Sigmoid colon (tissue), 7 donors: ENCODE measurements around the gene ZNF835. TPM values are rescaled to one million over a fixed set of nuclear protein-coding genes. Genes with fewer than 3 reads are reported as not detected.

Experiments
- DNase-seq: peaks from one replicate; pipeline ENCODE4 v3.0.0-alpha.2; 2019
- H3K27ac ChIP-seq, 4 donors: fragments of 200-600 bp; sonication (generic); one replicate each; pipeline ENCODE4 v1.5.1; 2016 to 2019; ENCODE audit warnings: mild to moderate bottlenecking in 1 of 4
- H3K27me3 ChIP-seq, 3 donors: fragments of 200-600 bp; sonication (generic); one replicate each; pipeline ENCODE4 v1.5.1; 2019; ENCODE audit warnings: mild to moderate bottlenecking in 1 of 3
- H3K36me3 ChIP-seq, 4 donors: fragments of 200-600 bp; sonication (generic); one replicate each; pipeline ENCODE4 v1.5.1; 2016 to 2019
- H3K4me1 ChIP-seq, 4 donors: fragments of 200-600 bp; sonication (generic); one replicate each; pipeline ENCODE4 v1.5.1; 2017 to 2019
- H3K4me3 ChIP-seq, 4 donors: fragments of 200-600 bp; sonication (generic); one replicate each; pipeline ENCODE4 v1.5.1; 2017 to 2019; ENCODE audit warnings: mild to moderate bottlenecking in 2 of 4, moderate library complexity in 1 of 4
- H3K9me3 ChIP-seq, 4 donors: fragments of 200-600 bp in 3 of 4; sonication (generic) in 3 of 4; one replicate each; pipeline versions ENCODE4 v1.5.1 to v1.6.1; 2013 to 2019
- EP300 ChIP-seq, 4 donors: sonication (generic); formaldehyde crosslinking; IDR thresholded peaks; one replicate each; pipeline ENCODE4 v1.6.1; 2017; ENCODE audit warnings: antibody characterized with exemption in 4 of 4
- POLR2A ChIP-seq, 2 donors: fragments of 450-650 bp; IDR thresholded peaks; one replicate each; pipeline ENCODE4 v1.6.1; 2016; ENCODE audit warnings: antibody characterized with exemption in 2 of 2, mild to moderate bottlenecking in 2 of 2, moderate library complexity in 2 of 2
- POLR2AphosphoS5 ChIP-seq, 4 donors: sonication (generic); formaldehyde crosslinking; IDR thresholded peaks; one replicate each; pipeline ENCODE4 v1.6.1; 2017; ENCODE audit warnings: antibody characterized with exemption in 4 of 4
- WGBS, 2 donors: extraction: QIAGEN DNeasy Blood & Tissue Kit; methylation state at CpG; one replicate each; pipeline ENCODE4 v1.1.7; 2013; 5-methylcytosine and 5-hydroxymethylcytosine counted together
- intact Hi-C: fragments of 100-400 bp; cut with DNase I; formaldehyde crosslinking; loops from one replicate; pipeline ENCODE4 v1.15.1; 2023
- polyA plus RNA-seq, 3 donors: library from polyadenylated mRNA; stranded (reverse); fragments of 200-250 nt; gene quantifications; one replicate each; pipeline ENCODE4 v1.2.3, GENCODE V29; 2013
- total RNA-seq, 4 donors: library from RNA; depleted of rRNA; stranded (reverse); fragments of >200 nt; gene quantifications; one replicate each; pipeline ENCODE4 v1.1.0, GENCODE V29; 2016
- TF ChIP-seq, protein P1 (sequence below), 4 experiments: fragments of 450-650 bp in 3 of 4; fragments of 200-600 bp in 1 of 4; IDR thresholded peaks; one replicate each; pipeline ENCODE4 v1.5.1; 2016 to 2019; ENCODE audit warnings: antibody characterized with exemption in 4 of 4, mild to moderate bottlenecking in 3 of 4, moderate library complexity in 2 of 4
- donor health status: healthy with polysubstance abuse.
- donor health status: Bipolar disorder and iron deficiency.
- donor health status: healthy.

The ZNF835 gene
- total and polyA plus RNA-seq, 7 donors, result under 0.01 to 14.3 (median 5.3) TPM; not detected in 1

DNA sequence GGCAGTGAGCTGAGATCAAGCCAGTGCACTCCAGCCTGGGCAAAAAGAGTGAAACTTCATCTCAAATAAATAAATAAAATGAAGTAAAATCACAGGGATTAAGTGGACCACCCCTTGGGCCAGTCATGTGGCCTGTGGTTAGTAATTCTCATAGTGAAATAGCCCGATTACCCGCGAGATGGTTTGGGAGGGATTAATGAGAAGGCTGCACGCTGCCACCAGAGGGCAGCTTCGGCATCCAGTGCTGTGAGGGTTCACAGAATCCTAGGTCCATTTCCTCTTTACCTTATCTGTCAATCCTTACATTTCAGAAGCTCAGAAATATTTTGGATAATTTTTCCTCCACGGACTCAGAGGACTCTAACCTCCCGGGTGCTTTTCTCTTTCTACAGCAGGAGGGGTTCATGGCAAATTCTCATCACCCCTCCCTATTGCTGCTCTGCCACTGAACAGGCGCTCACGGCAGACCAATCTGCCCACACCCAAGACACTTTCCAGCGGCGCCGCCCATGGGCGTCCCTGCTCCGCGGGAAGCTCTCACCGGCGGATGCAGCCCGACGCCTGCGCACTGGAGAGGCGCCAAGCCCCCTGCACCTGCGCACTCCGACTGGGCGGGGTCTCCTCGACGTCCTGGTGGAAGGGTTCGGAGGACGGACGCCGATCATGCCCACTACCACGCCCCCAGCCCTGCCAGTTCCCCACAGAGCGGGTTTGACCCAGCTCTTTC, 11.0 kb downstream of the ZNF835 start:
- Histone ChIP-seq H3K27ac (peak overlapping the region in 1 of 4 donors; percentile 10), H3K27me3 (no peaks in the 10 kb centered on the region), H3K9me3 (peaks cover 0 to 22% (median 0%) of the 10 kb centered on the region in 4 donors), H3K36me3 (peaks cover 8 to 30% (median 13%) of the 10 kb centered on the region in 4 donors), H3K4me3 (peak overlapping the region in 3 of 4 donors; percentile 11 to 31 (median 23)), H3K4me1 (peaks cover 0 to 8% (median 3%) of the 10 kb centered on the region in 4 donors)
- 27 to 56% methylated on average over 32 of the region's 32 CpGs for WGBS, 2 donors
- TF ChIP-seq EP300 (IDR thresholded peaks at IDR 0.05), result no peak
- TF ChIP-seq, protein P1, sequence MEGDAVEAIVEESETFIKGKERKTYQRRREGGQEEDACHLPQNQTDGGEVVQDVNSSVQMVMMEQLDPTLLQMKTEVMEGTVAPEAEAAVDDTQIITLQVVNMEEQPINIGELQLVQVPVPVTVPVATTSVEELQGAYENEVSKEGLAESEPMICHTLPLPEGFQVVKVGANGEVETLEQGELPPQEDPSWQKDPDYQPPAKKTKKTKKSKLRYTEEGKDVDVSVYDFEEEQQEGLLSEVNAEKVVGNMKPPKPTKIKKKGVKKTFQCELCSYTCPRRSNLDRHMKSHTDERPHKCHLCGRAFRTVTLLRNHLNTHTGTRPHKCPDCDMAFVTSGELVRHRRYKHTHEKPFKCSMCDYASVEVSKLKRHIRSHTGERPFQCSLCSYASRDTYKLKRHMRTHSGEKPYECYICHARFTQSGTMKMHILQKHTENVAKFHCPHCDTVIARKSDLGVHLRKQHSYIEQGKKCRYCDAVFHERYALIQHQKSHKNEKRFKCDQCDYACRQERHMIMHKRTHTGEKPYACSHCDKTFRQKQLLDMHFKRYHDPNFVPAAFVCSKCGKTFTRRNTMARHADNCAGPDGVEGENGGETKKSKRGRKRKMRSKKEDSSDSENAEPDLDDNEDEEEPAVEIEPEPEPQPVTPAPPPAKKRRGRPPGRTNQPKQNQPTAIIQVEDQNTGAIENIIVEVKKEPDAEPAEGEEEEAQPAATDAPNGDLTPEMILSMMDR (IDR thresholded peaks at IDR 0.05), result peak in 2 of 4 experiments; percentile 9 to 33
- no peak for DNase-seq
- intact Hi-C loops, result no loop called here

DNA sequence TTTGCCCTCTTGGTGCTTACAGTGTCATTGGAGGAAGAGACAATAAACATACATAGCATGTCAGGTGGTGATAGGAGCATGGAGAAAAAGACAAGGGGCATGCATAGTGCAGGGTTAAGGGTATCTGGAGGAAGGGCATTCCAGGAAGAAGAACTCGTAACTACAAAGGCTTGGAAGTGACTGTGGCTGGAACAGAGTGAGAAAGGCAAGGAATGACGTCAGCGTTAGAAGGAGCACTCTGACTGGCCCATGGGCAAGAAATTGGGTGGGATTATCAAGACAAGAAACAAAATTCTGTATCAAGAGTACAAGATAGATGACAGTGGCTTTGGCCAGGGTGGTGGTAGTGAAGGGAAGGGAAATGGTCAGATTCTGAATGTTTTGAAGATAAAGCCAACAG, 17.4 kb downstream of the ZNF835 start:
- H3K36me3 ChIP-seq, result no peaks in the 10 kb centered on the region
- no peaks in the 10 kb centered on the region for H3K27me3 ChIP-seq
- H3K4me1 ChIP-seq, result no peaks in the 10 kb centered on the region
- no peak overlapping the region for H3K27ac ChIP-seq
- intact Hi-C loops, result no loop called here
- TF ChIP-seq POLR2AphosphoS5 (IDR thresholded peaks at IDR 0.05) (no peak), EP300 (IDR thresholded peaks at IDR 0.05) (no peak), POLR2A (IDR thresholded peaks at IDR 0.05) (no peak)
- TF ChIP-seq, protein P1 (IDR thresholded peaks at IDR 0.05), result no peak
- H3K4me3 ChIP-seq, result no peak overlapping the region
- DNase-seq, result no peak
- 69 to 79% methylated on average over 3 of the region's 3 CpGs for WGBS, 2 donors
- peaks cover 0 to 8% (median 1%) of the 10 kb centered on the region in 4 donors for H3K9me3 ChIP-seq

DNA sequence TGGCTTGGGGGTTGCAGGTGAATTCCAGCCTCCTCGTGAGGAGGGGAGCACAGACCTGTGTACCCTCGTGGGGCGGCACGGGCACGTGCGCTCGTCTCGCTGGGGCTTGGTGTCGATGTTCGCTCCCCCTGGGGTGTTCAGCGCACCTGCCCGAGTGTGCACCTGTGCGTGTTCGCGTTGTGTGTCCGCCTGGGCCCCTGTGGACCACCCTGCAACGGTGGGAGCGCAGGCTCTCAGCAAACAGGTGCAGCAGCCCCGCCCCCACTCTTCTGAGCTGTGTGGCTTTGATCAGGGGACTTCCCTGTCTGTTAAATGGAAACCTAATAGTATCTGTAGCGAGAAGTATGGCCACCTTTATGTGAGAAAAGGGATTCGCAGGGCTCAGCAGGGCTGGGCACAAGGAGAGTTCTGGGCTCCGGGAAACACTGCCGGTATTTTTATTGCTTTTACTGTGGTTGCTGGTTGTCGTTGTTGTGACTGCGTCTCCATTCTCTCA, 28.0 kb downstream of the ZNF835 start:
- TF ChIP-seq POLR2A (IDR thresholded peaks at IDR 0.05), result no peak
- TF ChIP-seq EP300 (IDR thresholded peaks at IDR 0.05), result no peak
- TF ChIP-seq POLR2AphosphoS5 (IDR thresholded peaks at IDR 0.05), result no peak
- TF ChIP-seq, protein P1 (IDR thresholded peaks at IDR 0.05), result no peak
- peaks cover 0 to 15% (median 3%) of the 10 kb centered on the region in 4 donors for H3K9me3 ChIP-seq
- intact Hi-C loops, result no loop called here
- H3K4me3 ChIP-seq, result no peak overlapping the region
- no peaks in the 10 kb centered on the region for H3K4me1 ChIP-seq
- 16 to 43% methylated on average over 25 of the region's 25 CpGs for WGBS, 2 donors
- DNase-seq, result no peak
- H3K27me3 ChIP-seq, result peaks cover 9 to 34% (median 20%) of the 10 kb centered on the region in 3 donors
- no peak overlapping the region for H3K27ac ChIP-seq
- no peaks in the 10 kb centered on the region for H3K36me3 ChIP-seq

DNA sequence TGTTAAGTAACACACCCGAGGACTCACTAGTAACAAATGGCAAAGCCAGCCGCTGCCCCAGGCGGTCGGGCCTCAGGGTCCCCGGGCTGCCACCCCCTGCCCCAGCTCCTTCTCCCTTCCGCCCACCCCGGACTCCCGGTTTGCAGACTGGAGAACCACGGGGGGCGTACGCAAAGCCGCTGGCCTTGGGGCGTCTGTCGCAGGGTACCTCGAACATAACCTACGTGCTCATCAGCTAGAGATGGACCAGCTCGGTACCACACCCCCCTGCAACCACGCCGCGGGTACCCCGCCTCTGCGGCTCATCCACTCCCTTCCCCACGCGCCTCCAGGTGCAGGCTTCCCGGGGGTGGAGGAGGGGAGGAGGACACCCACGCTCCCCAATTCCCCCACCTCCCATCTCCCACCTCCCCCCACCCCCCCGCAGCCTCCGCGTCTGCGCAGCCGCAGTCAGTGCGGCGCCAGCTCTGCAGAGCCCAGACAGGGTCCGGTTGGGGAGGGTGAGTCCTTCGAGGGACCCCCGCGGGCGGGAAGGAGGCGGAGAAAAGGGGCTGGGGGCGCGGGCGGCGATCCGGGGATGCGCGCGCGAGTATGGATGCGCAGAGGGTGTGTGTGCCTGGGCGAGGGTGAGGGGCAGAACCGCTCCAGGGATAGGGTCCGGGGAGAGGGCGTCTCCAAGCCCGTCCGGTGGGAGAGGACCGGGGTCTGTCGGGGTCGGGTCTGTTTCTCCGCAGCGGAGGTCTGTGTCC, 28.7 kb downstream of the ZNF835 start, which contains the start of gene SMIM17:
Gene SMIM17 (plus strand): TSS at position 449 of the 749 bp plus-strand sequence. CDS start 2,509 bp downstream, outside the sequence.
- TF ChIP-seq POLR2A (IDR thresholded peaks at IDR 0.05) (no peak), EP300 (IDR thresholded peaks at IDR 0.05) (no peak), POLR2AphosphoS5 (IDR thresholded peaks at IDR 0.05) (no peak)
- TF ChIP-seq, protein P1 (IDR thresholded peaks at IDR 0.05), result no peak
- Histone ChIP-seq H3K9me3 (peaks cover 0 to 21% (median 3%) of the 10 kb centered on the region in 4 donors), H3K27ac (no peak within 1 kb of the TSS), H3K4me1 (no peaks in the 10 kb centered on the region), H3K4me3 (no peak within 1 kb of the TSS), H3K36me3 (no peaks in the 10 kb centered on the region), H3K27me3 (peaks cover 9 to 34% (median 20%) of the 10 kb centered on the region in 3 donors)
- DNase-seq, result no peak
- intact Hi-C loops, result no loop called here
- 16 to 46% methylated on average over 59 to 60 of the region's 60 CpGs for WGBS, 2 donors
